Gastroesophageal sphincter (tissue), 3 donors: ENCODE data around the gene TTC6.

Experiments used
- CTCF ChIP-seq, 4 experiments: fragments of 200-600 bp in 2 of 4; fragments of 450-650 bp in 2 of 4; sonication (generic) in 1 of 4; IDR thresholded peaks; one replicate each; pipeline ENCODE4 v1.5.1; 2017 to 2019; ENCODE audit warnings: antibody characterized with exemption in 4 of 4, mild to moderate bottlenecking in 2 of 4, moderate library complexity in 2 of 4
- EP300 ChIP-seq: sonication (generic); formaldehyde crosslinking; IDR thresholded peaks from one replicate; pipeline ENCODE4 v1.6.1; 2017; ENCODE audit warnings: antibody characterized with exemption, mild to moderate bottlenecking
- POLR2A ChIP-seq, 2 donors: fragments of 450-650 bp; IDR thresholded peaks; one replicate each; pipeline ENCODE4 v1.6.1; 2017; ENCODE audit warnings: antibody characterized with exemption in 2 of 2, mild to moderate bottlenecking in 2 of 2, moderate library complexity in 1 of 2

GRCh38 chr14:37551119-37551518 lies 44.3 kb upstream of the TTC6 start:
- TF ChIP-seq CTCF (IDR thresholded peaks at IDR 0.05) (no peak), EP300 (no peak), POLR2A (IDR thresholded peaks at IDR 0.05) (no peak)
